Activated CD4-positive, alpha-beta T cell treated with anti-CD3 and anti-CD28 coated beads for 48 hours (primary cell): ENCODE results near the gene UBA1.
A peak's percentile ranks its signal among the peaks of the same experiment; 100 is the strongest.

ENCODE experiments used
- DNase-seq: peaks from one replicate; pipeline ENCODE4 v3.0.0-alpha.2; 2020

The UBA1 gene

DNA sequence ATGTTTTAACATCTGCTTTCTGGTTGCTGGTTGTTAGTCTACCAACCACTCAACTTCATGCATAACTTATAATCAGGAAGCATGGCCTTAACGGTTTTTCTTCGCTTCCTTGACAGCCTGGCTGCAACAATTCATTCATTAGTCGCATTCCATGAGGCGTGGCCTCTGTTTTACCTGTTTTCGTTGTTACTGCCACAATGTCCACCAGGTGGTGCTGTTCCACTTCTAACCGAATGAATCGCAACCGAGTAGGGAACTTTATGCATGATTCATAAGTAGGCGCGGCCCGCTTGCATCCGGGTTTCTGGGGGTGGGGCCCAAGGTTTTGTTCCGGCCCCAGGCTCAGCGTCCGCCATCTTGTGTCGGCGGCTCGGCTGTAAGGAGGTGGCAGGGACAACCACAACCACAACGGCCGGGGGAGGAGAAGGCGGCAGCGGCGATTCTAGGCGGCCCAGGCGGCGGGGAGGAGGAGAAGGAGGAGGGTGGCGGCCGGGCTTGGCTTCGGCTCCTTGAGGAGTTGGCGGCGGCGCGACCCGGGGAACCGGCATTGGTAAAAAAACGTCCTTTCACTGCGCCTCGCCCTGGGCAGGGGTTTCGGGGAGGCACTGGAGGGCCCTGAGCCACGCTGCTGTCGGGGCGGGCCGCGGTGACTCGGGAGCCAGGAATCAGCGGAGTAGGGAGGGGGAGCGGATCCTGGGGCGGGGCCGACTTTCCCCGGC, at the start of gene UBA1:
Gene UBA1 (plus strand): TSS at position 355 of the 719 bp plus-strand sequence. CDS start 4,974 bp downstream, outside the sequence.
- DNase-seq = peak; percentile 93

- DNase-seq = peak; percentile 31
Observed at GRCh38 chrX:47143894-47144625, 49.6 kb upstream of the UBA1 start.

DNA sequence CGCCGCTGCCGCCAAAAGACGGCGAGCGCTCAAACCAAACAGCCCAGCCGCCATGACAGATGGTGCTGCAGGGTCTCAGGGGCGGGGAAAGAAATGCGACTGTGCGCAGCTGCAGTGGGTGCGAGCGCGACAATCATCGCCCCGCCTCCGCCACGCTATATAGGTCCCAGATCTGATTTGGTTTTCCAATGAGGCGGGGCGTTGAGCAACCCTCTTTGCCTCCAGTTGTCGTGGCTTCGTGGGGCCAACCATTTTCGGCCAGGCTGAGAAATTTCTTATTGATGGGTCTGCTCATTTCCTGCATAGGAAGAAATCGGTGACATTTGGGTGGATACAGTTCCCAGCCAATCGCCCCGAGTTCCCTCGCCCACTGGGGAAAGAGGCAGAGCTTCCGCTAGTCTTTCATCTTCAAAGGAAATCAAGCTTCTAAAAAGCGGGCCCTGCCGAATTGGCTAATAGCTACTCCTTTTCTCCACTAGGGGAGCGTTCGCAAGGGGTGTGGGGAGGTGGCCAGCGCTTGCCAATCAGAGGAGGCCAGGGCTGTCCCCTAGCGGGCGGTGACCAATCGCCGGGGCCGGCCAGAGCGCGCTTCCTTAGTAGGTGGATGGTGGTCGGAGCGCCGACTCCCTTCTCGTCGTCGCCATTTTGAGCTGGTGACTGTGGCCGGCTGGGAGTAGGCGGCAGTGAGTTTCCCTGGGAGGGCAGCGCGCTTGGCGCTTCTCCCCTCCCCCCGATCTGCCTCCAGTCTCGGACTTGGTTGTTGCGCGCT, 48.8 kb upstream of the UBA1 start, which contains the start of the genes NDUFB11 and RBM10:
Gene NDUFB11 (minus strand): TSS at position 77 of the 769 bp plus-strand sequence. CDS start 23 bp downstream, at position 54.
Gene RBM10 (plus strand): TSS at position 596 of the 769 bp plus-strand sequence. CDS start 2,261 bp downstream, outside the sequence.
- peak; percentile 93 for DNase-seq

- DNase-seq = no peak
Observed at GRCh38 chrX:47145395-47146120, 48.1 kb upstream of the UBA1 start.

GRCh38 chrX:47146121-47146935, 47.3 kb upstream of the UBA1 start:
- no peak for DNase-seq

DNA sequence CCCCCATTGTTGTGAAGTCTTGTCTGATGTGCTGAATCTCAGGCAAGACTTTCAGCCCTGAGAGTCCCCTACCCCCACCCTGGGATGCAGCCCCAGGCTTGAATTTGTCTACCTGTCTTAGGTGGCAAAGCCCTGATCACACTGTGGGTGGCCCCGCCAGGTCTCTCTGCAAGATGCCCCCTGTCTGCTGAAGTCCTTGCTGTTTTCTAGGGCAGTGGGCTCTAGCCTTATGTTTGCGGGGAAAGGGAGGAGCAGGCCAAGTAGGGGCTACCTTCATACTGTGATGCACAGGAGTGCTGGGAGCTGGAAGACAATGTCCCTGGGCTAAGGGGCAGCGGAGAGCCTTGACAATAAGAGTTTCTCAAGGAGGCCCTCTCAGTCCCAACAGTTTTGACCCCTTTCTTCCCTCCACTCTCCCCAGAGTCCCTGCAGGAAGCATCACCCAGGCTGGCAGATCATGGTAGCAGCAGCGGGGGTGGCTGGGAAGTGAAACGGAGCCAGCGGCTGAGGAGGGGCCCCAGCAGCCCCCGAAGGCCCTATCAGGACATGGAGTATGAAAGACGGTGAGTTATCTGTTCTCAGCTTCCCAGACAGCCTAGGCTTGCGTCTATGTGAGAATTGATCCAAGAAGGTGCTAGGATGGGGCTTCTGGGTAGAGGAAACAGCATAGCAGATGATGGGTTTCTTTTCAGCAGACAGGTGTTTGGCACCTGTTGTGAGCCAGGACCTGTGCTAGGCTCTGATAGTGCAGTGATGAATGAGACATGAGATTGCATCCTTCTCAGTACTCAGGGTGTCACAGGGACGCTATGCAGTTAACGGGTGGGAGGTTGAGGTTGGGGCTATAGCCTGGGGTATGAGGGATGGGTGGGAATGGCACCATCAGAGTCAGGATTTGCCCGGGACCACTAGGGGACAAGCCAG, 46.4 kb upstream of the UBA1 start:
- DNase-seq = no peak

GRCh38 chrX:47148946-47149345, 44.7 kb upstream of the UBA1 start:
- peak; percentile 44 for DNase-seq

DNA sequence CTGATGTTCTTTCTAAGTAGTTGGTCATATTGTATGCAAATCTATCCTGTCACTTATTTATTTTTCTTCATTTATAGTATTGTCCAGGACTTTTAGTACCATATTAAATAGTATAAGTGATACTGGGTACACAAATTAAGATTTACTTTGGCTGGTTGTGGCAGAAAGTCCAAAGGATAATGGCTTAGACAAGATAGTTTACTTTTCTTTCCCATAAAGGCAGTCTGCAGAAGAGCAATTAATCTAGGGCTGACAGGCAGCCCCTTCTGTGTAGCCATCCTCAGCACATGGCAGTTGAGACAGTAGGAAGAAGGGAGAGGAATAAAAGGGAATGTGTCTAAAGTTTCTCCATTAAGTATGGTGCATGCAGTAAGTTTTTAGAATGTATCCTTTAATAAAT, 42.2 kb upstream of the UBA1 start:
- DNase-seq = no peak

- DNase-seq = no peak
Observed at GRCh38 chrX:47156611-47157520, 36.8 kb upstream of the UBA1 start.

GRCh38 chrX:47158131-47158530, 35.5 kb upstream of the UBA1 start:
- no peak for DNase-seq

GRCh38 chrX:47158781-47159180, 34.8 kb upstream of the UBA1 start:
- DNase-seq = no peak

- no peak for DNase-seq
Observed at GRCh38 chrX:47160781-47161180, 32.8 kb upstream of the UBA1 start.

DNA sequence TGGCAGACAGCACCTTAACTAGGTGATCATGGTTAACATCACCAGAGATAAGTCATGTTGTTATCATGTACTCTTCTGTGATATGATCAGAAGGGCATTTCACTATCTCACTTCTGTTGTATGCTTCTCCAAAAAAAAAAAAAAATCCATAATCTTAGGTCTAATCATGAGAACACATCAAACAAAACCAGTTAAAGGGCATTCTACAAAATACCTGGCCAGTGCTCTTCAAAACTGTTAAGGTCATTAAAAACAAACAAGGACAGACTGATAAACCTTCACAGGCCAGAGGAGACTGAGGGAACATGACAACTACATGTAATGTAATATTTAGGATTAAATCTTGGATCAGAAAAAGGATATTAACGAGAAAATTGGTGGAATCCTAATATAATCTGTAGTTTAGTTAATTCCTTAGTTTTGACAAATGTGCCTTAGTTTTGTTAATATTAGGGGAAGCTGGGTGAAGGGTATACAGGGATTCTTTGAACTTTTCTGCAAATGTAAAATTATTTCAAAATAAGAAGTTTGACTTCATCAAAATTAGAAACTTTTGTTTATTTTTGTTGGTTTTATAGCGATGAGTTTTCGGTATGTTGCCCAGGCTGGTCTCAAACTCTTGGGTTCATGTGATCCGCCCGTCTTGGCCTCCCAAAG, 30.6 kb upstream of the UBA1 start:
- DNase-seq = no peak

DNA sequence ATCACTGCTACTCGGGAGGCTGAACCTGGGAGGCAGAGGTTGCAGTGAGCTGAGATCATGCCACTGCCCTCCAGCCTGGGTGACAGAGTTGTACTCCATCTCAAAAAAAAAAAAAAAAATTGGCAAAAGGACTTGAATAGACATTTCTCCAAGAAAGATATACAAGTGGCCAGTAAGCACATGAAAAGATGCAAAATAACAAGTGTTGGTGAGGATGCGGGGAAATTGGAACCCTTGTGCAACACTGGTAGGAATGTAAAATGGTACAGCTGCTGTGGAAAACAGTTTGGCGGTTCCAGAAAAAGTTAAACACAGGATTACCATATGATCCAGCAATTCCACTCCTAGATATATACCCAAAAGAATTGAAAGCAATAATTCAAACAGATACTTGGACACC, 29.2 kb upstream of the UBA1 start:
- no peak for DNase-seq

DNA sequence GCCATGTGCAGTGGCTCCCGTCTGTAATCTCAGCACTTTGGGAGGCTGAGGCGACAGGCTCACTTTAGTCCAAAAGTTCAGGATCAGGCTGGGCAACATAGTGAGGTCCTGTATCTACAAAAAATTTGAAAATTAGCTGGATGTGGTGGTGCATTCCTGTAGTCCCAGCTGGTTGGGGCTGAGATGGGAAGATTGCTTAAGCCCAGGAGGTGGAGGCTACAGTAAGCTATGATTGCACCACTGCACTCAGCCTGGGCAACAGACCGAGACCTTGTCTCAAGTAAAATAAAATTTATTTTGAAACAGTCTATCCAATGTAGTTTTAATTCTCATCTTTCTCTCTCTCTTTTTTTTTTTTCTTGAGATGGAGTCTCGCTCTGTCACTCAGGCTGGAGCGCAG, 27.5 kb upstream of the UBA1 start:
- no peak for DNase-seq

DNA sequence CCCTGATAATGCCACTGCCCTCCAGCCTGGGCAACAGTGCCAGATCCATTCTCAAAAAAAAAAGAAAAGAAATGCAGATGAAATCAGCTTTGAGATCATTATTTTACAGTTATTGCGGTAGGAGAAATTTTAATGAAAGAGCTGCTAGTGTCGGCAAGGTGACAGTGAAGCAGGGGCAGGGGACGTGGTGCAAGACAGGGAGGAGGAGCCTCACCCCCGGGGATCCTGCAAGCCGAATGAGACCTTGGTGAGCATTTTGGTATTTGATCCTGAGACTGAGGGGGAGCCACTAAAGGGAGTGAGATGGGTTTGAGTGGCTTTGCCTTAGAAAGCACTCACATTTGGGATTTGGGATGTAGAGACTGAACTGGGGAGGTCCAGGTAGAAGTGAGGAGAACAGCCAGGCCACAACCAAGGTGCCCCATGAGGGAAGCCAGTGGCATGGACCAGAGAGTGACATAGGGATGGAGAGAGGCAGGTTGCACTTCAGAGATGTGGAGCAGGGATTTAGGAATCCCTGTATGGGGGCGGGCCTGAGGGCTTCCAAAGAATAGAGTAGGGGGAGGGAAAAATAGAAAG, 25.0 kb upstream of the UBA1 start:
- no peak for DNase-seq

GRCh38 chrX:47169273-47169672, 24.4 kb upstream of the UBA1 start:
- no peak for DNase-seq

DNA sequence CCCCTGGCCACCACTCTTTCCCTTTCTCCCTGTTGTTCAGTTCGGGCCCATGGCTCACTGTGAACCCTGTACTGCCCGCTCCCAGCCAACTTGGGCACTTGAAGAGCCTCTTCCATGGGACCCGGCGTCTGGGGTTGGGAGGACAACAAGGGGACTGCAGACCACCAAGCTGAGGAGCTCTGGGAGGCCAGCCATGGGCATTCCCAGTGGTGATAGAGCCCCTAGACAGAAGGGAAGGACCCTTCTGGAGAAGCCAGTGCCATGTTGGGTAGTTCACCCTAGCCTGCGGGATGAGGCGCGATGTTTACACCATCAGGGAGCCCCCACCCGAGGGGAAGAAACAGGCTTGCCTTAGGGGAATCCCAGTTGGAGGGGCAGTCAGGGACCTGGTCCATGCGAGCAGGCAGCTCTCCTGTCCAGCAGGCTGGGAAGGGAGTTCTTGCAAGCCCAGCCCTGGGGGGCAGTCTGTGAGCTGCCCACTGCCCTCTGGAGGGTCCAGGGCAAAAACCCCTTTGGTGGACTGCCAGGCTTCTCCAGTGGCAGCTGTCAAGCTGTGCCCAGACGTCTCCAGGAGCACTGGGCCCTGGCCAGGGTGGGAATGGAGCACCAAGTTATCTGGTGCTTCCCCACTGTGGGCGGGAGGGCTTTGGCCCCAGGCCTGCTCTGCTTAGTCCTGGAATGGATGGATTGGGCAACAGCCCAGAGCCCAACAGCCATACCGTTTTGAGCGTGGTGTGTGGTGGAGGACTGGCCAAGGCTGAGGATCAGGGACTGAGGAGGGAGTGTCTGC, 23.7 kb upstream of the UBA1 start:
- no peak for DNase-seq
